NK-92 (cell line): ENCODE data around the gene SCGB1C2.
"Not testable (repeated sequence)": the region's sequence is repeated elsewhere in the genome, so short reads cannot be mapped to it uniquely, and the experiment has no call there.

Source experiments
- DNase-seq: peaks from one replicate; lab custom pipeline; 2025; ENCODE audit not compliant: unreplicated experiment; lab: John Stamatoyannopoulos, UW

Gene SCGB1C2

GRCh38 chr17:137166-137807 is at the start of gene SCGB1C2:
TSS of gene SCGB1C2 (plus strand) at chr17:137569. CDS start at chr17:137591, 22 bp downstream.
- not testable (repeated sequence) for DNase-seq

GRCh38 chr17:113111-113510 is 24.3 kb upstream of the SCGB1C2 start:
- not testable (repeated sequence) for DNase-seq

DNA sequence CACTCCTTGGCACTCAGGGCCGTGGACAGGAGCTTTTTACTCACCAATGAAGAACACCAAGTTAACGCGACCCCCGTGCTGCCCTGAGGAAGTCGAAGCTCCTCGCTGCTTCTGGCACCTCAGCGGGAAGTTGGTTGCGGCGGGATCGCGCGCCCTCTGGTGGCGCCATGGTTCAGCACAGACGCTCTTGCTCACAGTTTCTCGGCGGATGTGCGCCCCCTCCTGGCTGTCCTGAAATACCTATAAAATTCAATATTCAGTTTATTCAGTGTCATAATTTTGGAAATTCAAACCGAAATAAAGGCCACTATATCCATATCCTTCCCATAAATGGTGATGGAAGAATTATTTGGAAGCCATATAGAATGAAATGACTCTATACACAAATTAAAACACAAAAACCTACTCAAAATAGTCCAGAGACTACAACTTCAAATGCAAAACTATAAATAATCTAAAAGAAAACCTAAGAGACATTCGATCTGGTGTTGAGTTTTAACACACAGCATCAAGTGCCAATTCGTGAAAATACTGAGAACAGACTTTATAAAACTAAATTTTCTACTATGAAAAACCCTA is 18.9 kb upstream of the SCGB1C2 start:
- not testable (repeated sequence) for DNase-seq

DNA sequence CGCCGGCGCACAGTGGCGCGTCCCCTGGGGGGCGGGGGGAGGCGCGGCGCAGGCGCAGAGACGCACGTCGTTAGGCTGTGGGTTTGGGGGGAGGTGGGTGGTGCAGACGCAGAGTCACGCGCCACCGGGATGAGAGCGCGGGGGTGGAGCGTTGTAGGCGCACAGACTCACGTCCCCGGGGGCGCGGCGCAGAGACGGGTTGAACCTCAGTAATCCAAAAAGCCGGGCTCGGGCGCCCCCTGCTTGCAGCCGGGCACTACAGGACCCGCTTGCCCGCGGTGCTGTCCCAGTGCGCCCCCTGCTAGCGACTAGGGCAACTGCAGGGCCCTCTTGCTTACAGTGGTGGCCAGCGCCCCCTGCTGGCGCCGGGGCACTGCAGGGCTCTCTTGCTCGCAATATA is 3.4 kb upstream of the SCGB1C2 start:
- DNase-seq, result not testable (repeated sequence)

- not testable (repeated sequence) for DNase-seq
These were observed 3.0 kb upstream of the SCGB1C2 start for GRCh38 chr17:134332-134785.

GRCh38 chr17:135022-135421 is 2.3 kb upstream of the SCGB1C2 start:
- not testable (repeated sequence) for DNase-seq

GRCh38 chr17:135895-136294 is 1.5 kb upstream of the SCGB1C2 start:
- DNase-seq, result not testable (repeated sequence)

DNA sequence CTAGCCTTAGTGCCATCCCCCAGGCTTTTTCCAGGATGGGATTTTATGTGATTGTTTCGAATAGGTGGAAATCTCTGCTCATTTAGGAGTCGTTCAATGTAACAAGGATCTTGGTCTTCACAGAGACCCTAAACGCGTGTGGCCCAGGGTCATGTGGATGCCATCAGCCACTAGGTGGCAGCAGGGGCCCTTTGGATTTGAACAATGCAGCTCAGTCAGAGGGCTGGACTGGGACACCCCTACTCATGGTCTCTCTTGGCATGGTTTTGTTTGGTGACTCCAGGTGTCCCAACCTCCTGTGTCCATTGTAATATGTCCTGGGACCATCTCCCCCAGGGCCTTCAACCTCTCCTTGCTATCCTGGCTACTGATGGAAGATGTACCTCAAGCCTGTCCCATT is 838 bp upstream of the SCGB1C2 start:
- not testable (repeated sequence) for DNase-seq

- DNase-seq, result not testable (repeated sequence)
These were observed 2.2 kb downstream of the SCGB1C2 start for GRCh38 chr17:139401-140205.

GRCh38 chr17:142102-142661 is 4.8 kb downstream of the SCGB1C2 start:
- no peak for DNase-seq

- DNase-seq, result no peak
These were observed 5.8 kb downstream of the SCGB1C2 start for GRCh38 chr17:142876-143784.

GRCh38 chr17:143785-144281 is 6.5 kb downstream of the SCGB1C2 start:
- DNase-seq, result no peak

DNA sequence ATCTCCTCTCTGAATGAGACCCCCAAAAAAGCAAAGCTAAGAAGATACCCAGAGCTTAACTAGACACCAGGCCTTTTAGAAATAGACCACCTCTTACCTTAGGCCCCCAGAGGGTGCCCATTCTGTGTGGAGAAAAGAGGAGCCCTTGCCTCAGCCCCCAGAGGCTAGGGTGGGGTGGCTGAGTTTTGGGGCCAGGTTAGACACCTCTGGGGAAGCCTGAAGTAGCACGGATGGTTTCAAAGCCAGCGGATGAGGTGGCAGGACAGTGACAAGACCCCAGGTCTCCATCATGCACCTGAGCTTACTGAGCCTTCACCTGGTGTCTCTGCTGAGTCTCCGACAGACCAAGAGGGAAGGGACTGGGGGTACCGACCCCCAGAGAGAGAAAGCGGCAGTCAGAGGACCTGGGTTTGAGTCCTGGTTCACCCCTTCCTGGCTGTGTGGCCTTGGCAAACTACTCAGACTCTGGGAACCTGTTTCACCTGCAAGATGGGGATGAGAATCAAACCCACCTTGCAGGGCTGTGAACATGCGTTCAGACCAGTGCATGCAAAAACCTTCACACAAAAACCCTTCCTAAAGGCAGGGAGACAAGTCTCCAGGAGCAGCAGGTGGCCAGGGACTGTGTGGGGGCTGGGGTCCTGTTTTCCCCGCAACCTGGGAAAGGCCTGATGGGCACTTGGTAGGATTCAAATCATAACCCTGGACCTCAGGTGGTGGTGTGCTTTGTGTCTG is 7.7 kb downstream of the SCGB1C2 start:
- no peak for DNase-seq

DNA sequence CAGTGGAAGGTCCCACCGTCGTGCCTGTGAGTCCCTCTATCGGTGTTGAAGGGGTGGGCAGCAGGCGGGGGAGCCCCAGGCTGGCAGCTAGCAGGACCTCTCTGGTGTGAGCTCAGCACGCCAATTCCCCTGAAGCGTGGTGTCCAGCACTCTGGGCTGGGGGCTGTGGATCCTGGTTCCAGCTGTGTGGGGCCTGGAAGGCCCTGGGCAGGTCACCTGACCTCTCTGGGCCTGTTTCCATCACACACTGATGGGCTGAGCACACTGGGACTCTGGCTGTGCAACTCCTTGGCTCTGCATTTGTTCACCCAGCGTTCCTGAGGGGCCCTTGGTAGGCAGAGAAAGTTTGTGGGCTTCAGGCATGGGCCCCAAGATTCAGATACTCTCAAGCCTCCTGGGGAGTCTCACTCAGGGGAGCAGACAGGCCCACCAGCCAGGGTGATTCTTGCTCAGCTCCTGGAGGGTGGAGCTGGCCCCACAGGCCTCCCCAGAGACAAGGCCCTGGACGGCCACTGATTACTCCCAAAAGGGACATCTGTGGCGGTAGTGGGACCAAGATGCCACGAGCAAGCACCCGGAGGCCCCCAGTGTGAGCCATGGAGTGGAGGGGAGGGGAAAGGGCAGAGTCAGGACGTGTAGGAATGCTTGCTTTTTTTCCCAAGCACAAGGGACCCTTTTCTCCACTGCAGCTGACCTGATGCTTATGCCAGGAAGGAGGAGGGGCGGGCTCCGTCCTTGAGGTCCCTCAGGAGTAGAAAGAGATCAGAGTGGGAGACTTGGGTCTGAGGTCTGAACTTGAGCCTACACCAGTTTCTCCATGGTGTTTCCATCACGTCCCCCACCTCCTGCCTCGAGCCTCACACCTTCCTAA is 8.5 kb downstream of the SCGB1C2 start:
- DNase-seq, result no peak

GRCh38 chr17:146546-146945 is 9.2 kb downstream of the SCGB1C2 start:
- DNase-seq, result no peak

DNA sequence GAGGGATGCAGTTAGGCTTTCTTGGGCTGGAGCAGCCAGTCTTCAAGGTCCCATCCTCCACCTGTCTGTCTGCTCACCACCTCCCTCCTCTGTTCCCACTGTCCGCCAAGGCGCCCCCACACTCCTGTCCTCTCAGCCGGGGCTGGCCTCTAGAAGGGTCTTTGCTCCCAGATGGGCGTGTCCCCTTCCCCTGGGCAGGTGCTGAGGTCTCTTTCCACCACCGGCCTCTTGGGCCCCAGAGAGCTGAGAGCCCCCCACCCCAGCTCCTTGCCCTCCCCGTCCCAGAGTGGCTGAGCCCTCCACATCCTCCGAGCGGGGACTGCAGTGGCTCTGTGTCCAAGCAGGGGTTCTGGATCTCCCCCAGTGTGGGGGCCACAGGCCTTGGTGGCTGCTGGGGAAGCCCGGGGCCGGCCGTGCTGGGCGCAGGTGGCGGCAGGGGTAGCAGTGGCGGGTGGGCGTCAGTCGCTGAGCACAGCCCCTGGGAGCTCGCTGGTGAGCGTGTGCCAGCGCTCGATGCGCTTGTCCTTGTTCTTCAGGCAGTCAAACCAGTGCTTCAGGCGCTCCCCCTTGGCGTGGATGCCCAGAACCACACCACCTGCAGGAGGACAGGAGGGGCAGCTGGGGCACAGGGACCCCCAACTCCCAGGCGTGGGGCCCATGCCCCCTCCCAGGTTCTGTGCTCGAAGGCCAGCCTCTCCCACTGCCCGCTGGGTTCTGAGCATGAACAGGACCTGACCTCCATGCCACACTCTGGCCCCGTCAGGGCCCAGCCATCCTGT is 9.8 kb downstream of the SCGB1C2 start:
- no peak for DNase-seq

DNA sequence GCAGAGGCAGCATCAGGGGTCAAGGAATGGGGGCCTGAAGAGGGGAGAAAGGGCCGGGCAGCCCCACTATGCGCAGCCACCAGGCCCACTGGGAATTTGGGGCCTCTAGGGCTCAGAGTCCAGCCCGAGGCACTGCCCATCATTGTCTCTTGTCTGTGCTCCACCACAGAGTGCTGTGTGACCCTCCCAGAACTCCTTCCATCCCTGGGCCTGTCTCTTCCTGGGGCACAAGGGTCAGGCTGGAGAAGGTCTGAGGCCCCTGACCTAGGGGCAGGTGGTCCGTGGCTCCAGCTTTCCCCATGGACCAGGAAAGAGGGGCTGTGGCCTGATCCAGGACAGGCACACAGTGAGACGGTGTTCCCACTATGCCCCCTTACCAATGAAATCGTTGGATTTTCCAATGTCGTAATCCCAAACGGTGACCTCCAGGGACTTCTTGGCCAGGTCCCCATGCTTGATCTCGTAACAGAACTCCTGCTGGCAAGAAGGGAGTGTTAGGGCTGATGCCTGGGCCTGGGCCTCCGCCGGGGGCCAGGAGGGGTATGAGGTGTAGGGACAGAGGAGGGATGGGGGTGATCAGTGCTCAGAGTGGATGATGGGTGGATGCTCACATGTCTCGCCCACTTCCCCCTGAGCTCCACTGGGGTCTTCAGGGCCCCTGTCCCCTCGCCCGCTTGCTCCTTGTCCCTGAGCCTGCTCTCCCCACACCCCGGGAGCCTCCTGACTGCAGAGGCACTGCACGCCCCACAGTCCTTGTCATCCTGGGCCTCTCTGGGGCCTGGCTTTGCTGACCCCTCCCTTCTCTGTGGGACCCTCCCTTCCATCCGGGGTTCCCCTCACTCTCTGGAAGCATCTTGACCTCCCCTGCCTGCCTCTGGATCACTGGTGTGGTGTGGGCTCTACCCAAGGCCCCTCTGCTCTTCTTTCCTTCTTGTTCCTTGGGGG is 10.7 kb downstream of the SCGB1C2 start:
- no peak for DNase-seq
